Cerebellar cortex (tissue), 1 donor: ENCODE measurements around the gene ARHGAP19.

ENCODE experiments used
- DNase-seq: peaks from one replicate; pipeline ENCODE4 v3.0.0-alpha.2; 2015; ENCODE audit warnings: low spot score

ARHGAP19 gene

GRCh38 chr10:97192952-97193435 lies 99.4 kb downstream of the ARHGAP19 start:
- no peak for DNase-seq

GRCh38 chr10:97190450-97190849 lies 102.0 kb downstream of the ARHGAP19 start:
- no peak for DNase-seq

- DNase-seq: peak; percentile 45
Observed at GRCh38 chr10:97188261-97188711, 104.2 kb downstream of the ARHGAP19 start.

GRCh38 chr10:97186911-97187310 lies 105.5 kb downstream of the ARHGAP19 start:
- no peak for DNase-seq

- DNase-seq: peak; percentile 13
Observed at GRCh38 chr10:97185326-97186058, 106.9 kb downstream of the ARHGAP19 start, which contains the start of gene SLIT1. Gene SLIT1, minus strand, starts transcription at chr10:97185959. Its CDS starts 285 bp downstream, at chr10:97185674.

GRCh38 chr10:97184971-97185325 lies 107.5 kb downstream of the ARHGAP19 start:
- DNase-seq: no peak

GRCh38 chr10:97183314-97183713 lies 109.1 kb downstream of the ARHGAP19 start:
- no peak for DNase-seq

- DNase-seq: peak; percentile 65
Observed at GRCh38 chr10:97182288-97182990, 110.0 kb downstream of the ARHGAP19 start.

- no peak for DNase-seq
Observed at GRCh38 chr10:97180986-97181385, 111.5 kb downstream of the ARHGAP19 start.

GRCh38 chr10:97180363-97180755 lies 112.1 kb downstream of the ARHGAP19 start:
- no peak for DNase-seq

GRCh38 chr10:97179731-97180362 lies 112.6 kb downstream of the ARHGAP19 start:
- DNase-seq: peak; percentile 50

- no peak for DNase-seq
Observed at GRCh38 chr10:97179311-97179710, 113.1 kb downstream of the ARHGAP19 start.

GRCh38 chr10:97178074-97178473 lies 114.4 kb downstream of the ARHGAP19 start:
- DNase-seq: no peak

GRCh38 chr10:97176226-97176625 lies 116.2 kb downstream of the ARHGAP19 start:
- no peak for DNase-seq

- DNase-seq: no peak
Observed at GRCh38 chr10:97175586-97175985, 116.9 kb downstream of the ARHGAP19 start.

GRCh38 chr10:97174941-97175340 lies 117.5 kb downstream of the ARHGAP19 start:
- no peak for DNase-seq

- DNase-seq: no peak
Observed at GRCh38 chr10:97174276-97174775, 118.1 kb downstream of the ARHGAP19 start.

GRCh38 chr10:97173036-97173435 lies 119.4 kb downstream of the ARHGAP19 start:
- DNase-seq: no peak
